ENCODE results near the gene DCUN1D2.

- no peak for TF ChIP-seq CTCF (conservative IDR thresholded peaks at IDR 0.05)
- no peak for TF ChIP-seq EZH2 (IDR thresholded peaks at IDR 0.05; ENCODE audit: low read depth)
These were observed 79.1 kb downstream of the DCUN1D2 start for GRCh38 chr13:113411216-113412023.
